Cortex of kidney (tissue), 1 donor: Measurements from ENCODE around the gene RNU2-63P.
A peak's percentile ranks its signal among the peaks of the same experiment; 100 is the strongest.
"Not testable (repeated sequence)": the region's sequence is repeated elsewhere in the genome, so short reads cannot be mapped to it uniquely, and the experiment has no call there.

Experiments used
- DNase-seq: peaks from one replicate; lab custom pipeline; 2025; lab: John Stamatoyannopoulos, UW

The RNU2-63P gene

DNA sequence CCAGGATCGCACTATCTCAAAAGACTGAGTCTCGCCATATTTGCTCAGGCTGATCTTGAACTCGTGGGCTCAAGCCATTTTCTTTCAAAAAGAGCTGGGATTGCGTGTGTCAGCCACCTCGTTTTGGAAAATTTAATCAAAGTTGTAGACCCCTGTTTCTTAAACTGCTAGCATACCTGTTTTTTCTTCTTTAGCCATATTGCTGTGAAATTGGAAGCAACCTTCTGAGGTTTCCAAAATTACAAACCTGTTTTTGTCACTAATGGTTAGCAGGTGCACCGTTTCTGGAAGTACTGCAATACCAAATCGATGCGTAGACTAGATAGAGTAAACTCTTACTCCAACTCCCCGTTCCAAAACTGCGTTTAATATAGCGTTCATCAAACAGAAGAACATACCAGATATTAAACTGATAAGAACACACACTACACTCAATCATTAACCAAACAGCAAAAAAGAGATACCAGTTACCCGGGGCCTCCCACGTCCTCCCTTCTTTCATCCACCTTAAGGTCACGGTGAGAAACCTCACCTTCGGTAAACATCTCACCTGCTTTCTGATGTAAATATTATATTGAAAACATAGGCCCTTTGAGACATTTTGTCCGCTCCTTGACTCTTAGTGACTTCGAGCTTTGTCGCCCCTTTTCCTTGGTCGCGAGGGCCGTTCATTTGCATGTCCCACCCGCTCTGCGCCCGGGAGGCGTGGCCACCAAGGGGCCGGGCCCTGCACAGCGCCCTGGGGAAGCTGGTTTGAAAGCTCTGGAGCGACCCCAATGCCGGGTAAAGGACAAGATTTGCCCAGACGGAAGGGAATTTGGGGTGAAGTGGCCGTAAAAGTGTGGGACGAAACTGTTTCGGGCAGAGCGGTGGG is at the start of gene RNU2-63P:
Gene RNU2-63P (minus strand): TSS at position 462 of the 874 bp plus-strand sequence.
- no peak for DNase-seq

DNA sequence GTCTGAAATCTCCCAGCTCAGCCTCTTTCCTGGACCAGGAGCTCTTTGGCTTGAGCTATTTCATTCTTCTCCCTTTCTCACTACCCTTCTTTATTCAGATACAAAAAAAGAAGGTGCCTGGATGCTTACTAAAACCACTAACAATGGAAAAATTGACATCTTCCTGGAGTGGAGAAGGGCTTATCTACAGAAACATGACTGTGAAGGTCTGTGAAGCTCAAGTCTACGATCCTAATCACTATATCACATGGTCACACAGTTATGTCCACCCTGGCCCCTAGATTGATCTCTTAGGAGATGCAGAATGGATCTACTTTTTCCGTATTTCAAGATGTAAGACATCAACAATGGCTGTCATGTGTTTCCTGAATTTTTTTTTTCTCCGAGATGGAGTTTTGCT is 44.9 kb upstream of the RNU2-63P start:
- DNase-seq = no peak

GRCh38 chr2:88060907-88061275 is 44.5 kb upstream of the RNU2-63P start:
- no peak for DNase-seq

GRCh38 chr2:88059979-88060906 is 43.9 kb upstream of the RNU2-63P start:
- no peak for DNase-seq

DNA sequence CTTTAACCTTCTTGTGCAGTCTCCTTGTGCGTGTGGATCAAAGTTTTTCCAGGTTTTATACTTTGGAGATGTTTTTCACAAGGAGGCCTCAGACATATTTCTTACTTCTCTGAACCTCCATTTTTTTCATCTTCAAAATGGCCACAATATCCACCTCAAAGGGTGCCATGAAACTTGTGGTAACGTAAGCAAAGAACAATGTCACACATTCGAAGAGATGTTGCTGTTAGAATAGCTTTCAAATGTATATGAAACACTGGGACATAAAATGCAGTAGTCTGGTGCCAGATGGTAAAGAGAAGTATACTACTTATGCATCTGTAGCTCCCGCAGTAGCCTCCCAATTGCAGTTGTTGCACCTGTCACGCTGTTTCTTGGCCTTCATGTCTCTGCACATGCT is 41.8 kb upstream of the RNU2-63P start:
- DNase-seq = no peak

- DNase-seq = no peak
Observed at GRCh38 chr2:88057437-88057844, 41.1 kb upstream of the RNU2-63P start.

- DNase-seq = peak; percentile 78
Observed at GRCh38 chr2:88055371-88056128, 39.2 kb upstream of the RNU2-63P start, which contains the start of gene KRCC1. KRCC1 (minus strand) TSS chr2:88055783; CDS start chr2:88028563, 27,220 bp downstream.

- DNase-seq = no peak
Observed at GRCh38 chr2:88054782-88055370, 38.5 kb upstream of the RNU2-63P start.

- DNase-seq = no peak
Observed at GRCh38 chr2:88053934-88054781, 37.8 kb upstream of the RNU2-63P start.

DNA sequence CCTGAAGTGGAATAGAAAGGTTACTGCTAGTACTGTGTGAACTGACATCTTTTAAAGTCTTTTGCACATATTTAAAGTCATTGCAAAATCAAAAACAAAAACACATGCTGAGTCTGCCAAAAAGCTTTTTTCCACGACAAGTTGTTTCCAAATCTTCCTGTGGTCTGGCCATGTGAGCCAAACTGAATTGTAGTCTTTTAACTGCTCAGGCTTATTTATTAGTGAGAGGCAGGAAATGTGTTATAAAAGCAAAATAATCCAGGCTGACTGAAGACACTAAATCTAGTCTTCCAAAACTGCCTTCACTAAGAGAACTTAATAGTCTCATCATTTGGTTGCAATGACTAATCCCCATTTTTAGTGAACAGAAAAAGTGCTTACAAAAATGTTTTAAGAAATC is 36.9 kb upstream of the RNU2-63P start:
- no peak for DNase-seq

DNA sequence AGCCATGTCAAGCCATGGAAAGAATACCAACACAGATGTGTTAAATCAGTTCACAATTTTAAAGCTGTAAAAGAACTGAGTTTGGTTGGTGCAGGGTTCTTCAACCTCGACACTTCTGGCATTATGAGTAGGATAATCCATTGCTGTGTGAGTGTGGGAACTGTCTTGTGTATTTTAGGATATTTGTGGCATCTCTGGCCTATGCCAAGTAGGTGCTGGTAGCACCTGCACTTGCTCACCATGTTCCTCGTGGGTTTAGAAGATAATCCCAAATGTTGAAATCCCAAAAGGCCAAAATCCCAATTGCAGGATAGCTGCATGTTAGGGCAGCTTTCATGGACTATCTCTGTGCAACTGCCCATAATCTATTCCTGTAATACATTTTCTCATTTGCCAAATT is 35.4 kb upstream of the RNU2-63P start:
- DNase-seq = no peak

GRCh38 chr2:88049622-88050021 is 33.3 kb upstream of the RNU2-63P start:
- no peak for DNase-seq

GRCh38 chr2:88048541-88048940 is 32.2 kb upstream of the RNU2-63P start:
- no peak for DNase-seq

DNA sequence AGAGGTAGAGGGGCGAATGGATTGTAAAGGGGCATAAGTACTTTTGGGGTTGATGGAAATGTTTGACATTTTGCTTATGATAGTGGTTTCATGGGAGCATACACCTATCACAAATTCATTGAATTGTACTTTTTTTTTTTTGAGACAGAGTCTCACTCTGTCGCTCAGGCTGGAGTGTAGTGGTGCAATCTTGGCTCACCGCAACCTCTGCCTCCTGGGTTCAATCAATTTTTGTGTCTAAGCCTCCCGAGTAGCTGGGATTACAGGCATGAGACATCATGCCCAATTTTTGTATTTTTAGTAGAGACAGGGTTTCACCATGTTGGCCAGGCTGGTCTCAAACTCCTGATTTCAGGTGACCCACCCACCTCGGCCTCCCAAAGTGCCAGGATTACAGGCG is 29.2 kb upstream of the RNU2-63P start:
- not testable (repeated sequence) for DNase-seq

- DNase-seq = no peak
Observed at GRCh38 chr2:88042476-88042875, 26.1 kb upstream of the RNU2-63P start.

DNA sequence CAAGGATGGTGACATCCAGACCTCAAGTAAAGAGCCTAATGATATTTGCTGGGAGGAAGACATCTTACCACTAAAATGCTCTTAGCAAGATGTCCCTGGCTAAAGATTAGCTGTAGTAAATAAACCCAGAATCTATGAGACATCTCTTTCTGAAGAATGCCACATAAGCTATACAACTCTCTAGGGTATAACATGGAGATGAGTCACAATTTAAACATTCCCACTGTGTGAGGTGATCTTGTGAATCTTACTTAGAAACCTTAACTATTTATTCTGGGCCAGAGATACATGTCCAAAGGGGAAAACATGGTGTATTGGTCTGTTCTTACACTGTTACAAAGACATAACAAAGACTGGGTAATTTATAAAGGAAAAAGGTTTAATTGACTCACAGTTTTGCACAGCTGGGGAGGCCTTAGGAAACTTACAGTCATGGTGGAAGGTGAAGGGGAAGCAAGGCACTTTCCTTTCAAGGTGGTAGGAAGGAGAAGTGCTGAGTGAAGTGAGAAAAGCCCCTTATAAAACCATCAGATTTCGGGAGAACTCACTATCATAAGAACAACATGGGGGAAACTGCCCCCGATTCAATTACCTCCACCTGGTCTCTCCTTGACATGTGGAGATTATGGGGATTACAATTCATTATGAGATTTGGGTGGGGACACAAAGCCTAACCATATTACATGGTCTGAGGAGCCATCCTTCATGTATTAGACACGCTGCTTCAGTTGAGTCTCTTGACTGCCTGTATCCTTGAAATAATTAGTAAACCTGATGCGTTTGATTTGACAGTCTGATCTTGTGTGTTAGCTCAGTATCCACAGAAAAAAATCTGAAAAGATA is 22.1 kb upstream of the RNU2-63P start:
- no peak for DNase-seq

DNA sequence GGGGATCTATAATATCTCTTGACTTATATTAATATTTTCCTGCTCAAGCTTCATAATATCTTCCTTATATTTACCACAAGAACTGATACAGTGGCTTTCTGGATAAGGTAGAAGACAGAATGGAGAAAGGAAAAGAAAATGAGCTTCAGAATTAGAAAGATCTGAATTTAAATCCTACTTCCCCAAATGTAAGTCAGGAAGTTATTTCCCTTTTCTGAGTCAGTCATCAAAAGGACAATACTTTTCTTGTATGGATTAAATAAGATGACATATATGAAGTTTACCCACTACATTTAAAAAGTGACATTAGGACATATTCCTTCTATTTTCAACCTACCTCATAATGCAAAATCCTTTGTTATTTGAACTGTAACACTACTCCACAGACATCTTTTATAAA is 20.3 kb upstream of the RNU2-63P start:
- no peak for DNase-seq

DNA sequence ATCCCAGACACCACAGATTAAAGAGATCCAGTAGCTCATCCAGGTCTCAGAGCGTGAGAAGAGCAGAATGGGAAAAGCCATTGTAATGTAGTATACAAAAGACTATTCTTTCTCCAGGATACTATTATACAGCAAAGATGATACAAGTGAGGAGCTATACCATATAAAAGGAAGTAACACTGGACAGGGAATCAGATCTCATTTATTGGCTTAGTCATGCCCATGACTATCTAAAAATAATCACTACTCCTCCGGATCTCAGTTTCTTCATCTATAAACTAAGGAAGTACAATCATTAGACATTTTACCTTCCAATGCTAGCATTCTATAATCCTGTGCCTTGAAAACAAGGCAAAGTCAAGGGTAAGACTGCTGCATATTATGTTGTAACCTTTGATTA is 19.8 kb upstream of the RNU2-63P start:
- DNase-seq = no peak

- no peak for DNase-seq
Observed at GRCh38 chr2:88032070-88032702, 15.8 kb upstream of the RNU2-63P start.
